ENCODE results near the gene RNF14. TPM values are rescaled to one million over a fixed set of nuclear protein-coding genes. Genes with fewer than 3 reads are reported as not detected.

RNF14 gene
- total RNA-seq, 1 experiment from 2014 or later = 29.7 TPM

GRCh38 chr5:141995656-141996055 is 26.8 kb downstream of the RNF14 start:
- no peaks in the 10 kb centered on the region for H3K9me2 ChIP-seq (ENCODE audit: insufficient read depth)
- peaks cover 9% of the 10 kb centered on the region; the same call in 1 of the 2 replicates for H3F3A ChIP-seq (ENCODE audit: insufficient read depth, low read depth)
- no peak overlapping the region for H3K27ac ChIP-seq
- POLR2A ChIA-PET (ENCODE audit: unreplicated experiment) = no interaction called here
- no TSS peak for BruUV-seq (replicated peaks)
- DNase-seq = no peak
- no peak overlapping the region for H3K4me3 ChIP-seq
- TF ChIP-seq EZH2 (IDR thresholded peaks at IDR 0.05; ENCODE audit: low read depth) = no peak
- no peaks in the 10 kb centered on the region for H4K20me1 ChIP-seq (ENCODE audit: insufficient read depth)
- no peaks in the 10 kb centered on the region for H3K9me3 ChIP-seq (ENCODE audit: insufficient read depth, low read depth)
- H3K36me3 ChIP-seq (ENCODE audit: low read depth) = peaks cover 8% of the 10 kb centered on the region
- no peaks in the 10 kb centered on the region for H3K27me3 ChIP-seq (ENCODE audit: insufficient read depth, low read depth)
- H3K79me2 ChIP-seq (ENCODE audit: low read depth) = no peaks in the 10 kb centered on the region
- H2AFZ ChIP-seq = no peak overlapping the region
- intact Hi-C loops (cut with micrococcal nuclease; ENCODE audit: unreplicated experiment) = no loop called here
- CTCF ChIA-PET = no interaction called here
- H3K4me1 ChIP-seq (replicated peaks; ENCODE audit: insufficient read depth) = no peaks in the 10 kb centered on the region
- H3K4me2 ChIP-seq = no peak overlapping the region

GRCh38 chr5:141997358-141997960 is 28.6 kb downstream of the RNF14 start:
- H3K27ac ChIP-seq = no peak overlapping the region
- peaks cover 13% of the 10 kb centered on the region for H3K36me3 ChIP-seq (ENCODE audit: low read depth)
- ChIA-PET CTCF (interaction anchor here (0.6 to 0.7 kb wide), 2 partner anchors 116 to 241 kb away, joined by 3 to 7 read pairs; no protein-coding TSS in a partner anchor), POLR2A (ENCODE audit: unreplicated experiment) (no interaction called here)
- no peaks in the 10 kb centered on the region for H3K9me3 ChIP-seq (ENCODE audit: insufficient read depth, low read depth)
- no peak overlapping the region for H2AFZ ChIP-seq
- H3K4me1 ChIP-seq (replicated peaks; ENCODE audit: insufficient read depth) = no peaks in the 10 kb centered on the region
- peaks cover 23% of the 10 kb centered on the region; the same call in 1 of the 2 replicates for H3F3A ChIP-seq (ENCODE audit: insufficient read depth, low read depth)
- intact Hi-C loops (cut with micrococcal nuclease; ENCODE audit: unreplicated experiment) = no loop called here
- no peaks in the 10 kb centered on the region for H3K9me2 ChIP-seq (ENCODE audit: insufficient read depth)
- no peak for TF ChIP-seq EZH2 (IDR thresholded peaks at IDR 0.05; ENCODE audit: low read depth)
- no peak for DNase-seq
- H3K27me3 ChIP-seq (ENCODE audit: insufficient read depth, low read depth) = no peaks in the 10 kb centered on the region
- H4K20me1 ChIP-seq (ENCODE audit: insufficient read depth) = no peaks in the 10 kb centered on the region
- H3K79me2 ChIP-seq (ENCODE audit: low read depth) = no peaks in the 10 kb centered on the region
- no peak overlapping the region for H3K4me2 ChIP-seq
- H3K4me3 ChIP-seq = no peak overlapping the region
- BruUV-seq (replicated peaks) = no TSS peak

GRCh38 chr5:142000173-142000572 is 31.3 kb downstream of the RNF14 start:
- CTCF ChIA-PET = no interaction called here
- POLR2A ChIA-PET (ENCODE audit: unreplicated experiment) = no interaction called here

More at GRCh38 chr5:142000173-142000572, 31.3 kb downstream of the RNF14 start:
- DNase-seq = no peak
- no peaks in the 10 kb centered on the region for H3K9me3 ChIP-seq (ENCODE audit: insufficient read depth, low read depth)
- H4K20me1 ChIP-seq (ENCODE audit: insufficient read depth) = no peaks in the 10 kb centered on the region
- no peak overlapping the region for H3K4me2 ChIP-seq
- TF ChIP-seq EZH2 (IDR thresholded peaks at IDR 0.05; ENCODE audit: low read depth) = no peak
- TF ChIP-seq CTCF (conservative IDR thresholded peaks at IDR 0.05) = no peak
- no TSS peak for BruUV-seq (replicated peaks)
- no peak overlapping the region for H2AFZ ChIP-seq
- intact Hi-C loops (cut with micrococcal nuclease; ENCODE audit: unreplicated experiment) = no loop called here
- 0 out of 2 replicates have a peak, but pooled peaks cover 5% of the 10 kb centered on the region for H3K36me3 ChIP-seq (ENCODE audit: low read depth)
- no peaks in the 10 kb centered on the region for H3K4me1 ChIP-seq (replicated peaks; ENCODE audit: insufficient read depth)
- H3K9me2 ChIP-seq (ENCODE audit: insufficient read depth) = no peaks in the 10 kb centered on the region
- H3K27me3 ChIP-seq (ENCODE audit: insufficient read depth, low read depth) = no peaks in the 10 kb centered on the region
- H3F3A ChIP-seq (ENCODE audit: insufficient read depth, low read depth) = peaks cover 20% of the 10 kb centered on the region; the same call in 1 of the 2 replicates
- no peak overlapping the region for H3K4me3 ChIP-seq
- no peaks in the 10 kb centered on the region for H3K79me2 ChIP-seq (ENCODE audit: low read depth)
- no peak overlapping the region for H3K27ac ChIP-seq
